Tibial artery (tissue), 4 donors: Measurements from ENCODE around the gene GAD1.

Experiments used
- DNase-seq, 2 donors: peaks; one replicate each; pipeline ENCODE4 v3.0.0-alpha.2; 2019
- H3K27ac ChIP-seq, 2 donors: fragments of 200-600 bp; sonication (generic) in 1 of 2; 1 replicate in 1 of 2; 2 replicates in 1 of 2; pipeline ENCODE4 v1.5.1; 2018 to 2019; ENCODE audit warnings: mild to moderate bottlenecking in 1 of 2
- H3K27me3 ChIP-seq, 2 donors: fragments of 200-600 bp; sonication (generic) in 1 of 2; one replicate each; pipeline versions ENCODE4 v1.5.1 to v1.6.0; 2016 to 2019
- H3K36me3 ChIP-seq, 3 donors: fragments of 200-600 bp; sonication (generic) in 2 of 3; one replicate each; pipeline ENCODE4 v1.5.1; 2016 to 2019; ENCODE audit warnings: mild to moderate bottlenecking in 2 of 3
- H3K4me1 ChIP-seq, 4 donors: fragments of 200-600 bp; sonication (generic) in 2 of 4; 1 replicate in 3 of 4; 2 replicates in 1 of 4; pipeline ENCODE4 v1.5.1; 2016 to 2019
- H3K4me3 ChIP-seq, 2 donors: fragments of 200-600 bp; sonication (generic) in 1 of 2; 1 replicate in 1 of 2; 2 replicates in 1 of 2; pipeline ENCODE4 v1.5.1; 2018 to 2019; ENCODE audit warnings: mild to moderate bottlenecking in 2 of 2
- H3K9me3 ChIP-seq, 3 donors: fragments of 200-600 bp; sonication (generic) in 1 of 3; one replicate each; pipeline ENCODE4 v1.5.1; 2016 to 2019
- intact Hi-C: fragments of 100-400 bp; cut with DNase I; formaldehyde crosslinking; loops from one replicate; pipeline ENCODE4 v1.15.0; 2023; ENCODE audit warnings: low total_unique reads
- TF ChIP-seq, protein P1 (sequence below), 2 experiments: fragments of 200-600 bp in 1 of 2; fragments of 450-650 bp in 1 of 2; IDR thresholded peaks; one replicate each; pipeline ENCODE4 v1.5.1; 2017 to 2019; ENCODE audit warnings: antibody characterized with exemption in 2 of 2, mild to moderate bottlenecking in 1 of 2, moderate library complexity in 1 of 2

Gene GAD1

DNA sequence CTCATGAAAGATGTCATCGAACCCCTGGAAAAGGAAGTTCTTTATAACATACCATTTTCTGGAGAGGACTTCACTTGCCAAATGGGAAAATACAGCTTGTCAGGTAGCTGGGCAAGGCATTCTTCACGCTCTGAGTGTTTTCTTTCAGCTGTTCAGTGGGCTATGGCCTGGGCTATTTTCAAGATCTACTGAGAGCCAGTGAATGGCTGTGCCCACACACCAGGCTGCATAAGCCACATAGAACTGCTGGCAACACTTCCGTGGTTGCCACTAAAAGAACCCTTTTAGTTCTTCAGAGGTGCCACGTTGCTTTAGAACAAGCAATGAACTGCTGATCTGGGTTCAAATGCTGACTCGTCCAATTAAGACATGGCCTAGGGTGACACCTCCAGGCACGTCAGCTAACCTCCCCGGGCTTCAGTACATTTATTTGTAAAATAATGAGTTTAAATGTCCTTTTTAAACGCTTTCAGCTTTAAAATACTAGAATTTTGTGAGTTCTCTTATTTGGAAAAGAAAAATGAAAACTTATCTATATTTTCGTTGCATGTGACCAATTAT, 75.8 kb downstream of the GAD1 start:
- no peak overlapping the region for H3K27ac ChIP-seq
- no peaks in the 10 kb centered on the region for H3K27me3 ChIP-seq
- TF ChIP-seq, protein P1, sequence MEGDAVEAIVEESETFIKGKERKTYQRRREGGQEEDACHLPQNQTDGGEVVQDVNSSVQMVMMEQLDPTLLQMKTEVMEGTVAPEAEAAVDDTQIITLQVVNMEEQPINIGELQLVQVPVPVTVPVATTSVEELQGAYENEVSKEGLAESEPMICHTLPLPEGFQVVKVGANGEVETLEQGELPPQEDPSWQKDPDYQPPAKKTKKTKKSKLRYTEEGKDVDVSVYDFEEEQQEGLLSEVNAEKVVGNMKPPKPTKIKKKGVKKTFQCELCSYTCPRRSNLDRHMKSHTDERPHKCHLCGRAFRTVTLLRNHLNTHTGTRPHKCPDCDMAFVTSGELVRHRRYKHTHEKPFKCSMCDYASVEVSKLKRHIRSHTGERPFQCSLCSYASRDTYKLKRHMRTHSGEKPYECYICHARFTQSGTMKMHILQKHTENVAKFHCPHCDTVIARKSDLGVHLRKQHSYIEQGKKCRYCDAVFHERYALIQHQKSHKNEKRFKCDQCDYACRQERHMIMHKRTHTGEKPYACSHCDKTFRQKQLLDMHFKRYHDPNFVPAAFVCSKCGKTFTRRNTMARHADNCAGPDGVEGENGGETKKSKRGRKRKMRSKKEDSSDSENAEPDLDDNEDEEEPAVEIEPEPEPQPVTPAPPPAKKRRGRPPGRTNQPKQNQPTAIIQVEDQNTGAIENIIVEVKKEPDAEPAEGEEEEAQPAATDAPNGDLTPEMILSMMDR (IDR thresholded peaks at IDR 0.05), result no peak
- intact Hi-C loops, result no loop called here
- no peak overlapping the region for H3K4me3 ChIP-seq
- H3K4me1 ChIP-seq, result peaks cover 0 to 9% (median 3%) of the 10 kb centered on the region in 4 donors
- no peak for DNase-seq
- H3K9me3 ChIP-seq, result no peaks in the 10 kb centered on the region
- H3K36me3 ChIP-seq, result no peaks in the 10 kb centered on the region

DNA sequence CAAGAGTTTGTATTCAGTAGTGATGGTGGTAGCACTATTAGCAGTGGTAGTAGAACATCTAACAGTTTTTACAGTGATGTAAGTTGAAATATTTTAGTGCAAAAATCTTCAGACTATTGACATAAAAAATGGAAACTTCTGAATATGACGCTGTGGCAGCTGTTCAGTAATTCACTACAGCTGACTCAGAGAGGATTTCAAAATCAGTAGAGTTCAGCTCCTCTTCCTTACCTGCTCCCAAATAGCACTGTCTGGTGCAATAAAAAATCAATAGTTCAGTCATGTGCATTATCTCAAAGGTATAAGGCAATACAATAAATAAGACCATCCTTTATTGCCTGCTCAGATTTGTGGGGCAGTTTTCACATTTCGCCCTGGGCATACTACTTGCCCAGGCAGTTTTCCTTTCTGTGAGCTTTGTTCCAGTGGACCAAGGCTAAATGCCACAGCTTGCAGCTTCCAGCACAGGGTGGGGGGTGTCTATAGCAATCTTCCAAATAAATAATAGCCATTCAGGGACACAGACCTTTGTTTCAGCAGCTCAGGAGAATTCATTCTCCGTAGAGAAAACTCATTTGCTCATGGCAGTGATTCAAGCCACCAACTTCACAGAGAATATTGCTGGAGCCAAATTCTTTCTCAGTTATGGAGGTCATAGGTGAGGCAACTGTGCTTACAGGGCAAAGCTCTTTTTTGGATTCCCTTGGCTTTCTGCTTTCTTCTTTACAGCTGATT, 78.5 kb downstream of the GAD1 start:
- no peak for DNase-seq
- H3K4me1 ChIP-seq, result peaks cover 0 to 9% (median 3%) of the 10 kb centered on the region in 4 donors
- no peak overlapping the region for H3K4me3 ChIP-seq
- no peaks in the 10 kb centered on the region for H3K9me3 ChIP-seq
- no peaks in the 10 kb centered on the region for H3K27me3 ChIP-seq
- TF ChIP-seq, protein P1 (IDR thresholded peaks at IDR 0.05), result no peak
- H3K27ac ChIP-seq, result no peak overlapping the region
- intact Hi-C loops, result no loop called here
- H3K36me3 ChIP-seq, result no peaks in the 10 kb centered on the region

DNA sequence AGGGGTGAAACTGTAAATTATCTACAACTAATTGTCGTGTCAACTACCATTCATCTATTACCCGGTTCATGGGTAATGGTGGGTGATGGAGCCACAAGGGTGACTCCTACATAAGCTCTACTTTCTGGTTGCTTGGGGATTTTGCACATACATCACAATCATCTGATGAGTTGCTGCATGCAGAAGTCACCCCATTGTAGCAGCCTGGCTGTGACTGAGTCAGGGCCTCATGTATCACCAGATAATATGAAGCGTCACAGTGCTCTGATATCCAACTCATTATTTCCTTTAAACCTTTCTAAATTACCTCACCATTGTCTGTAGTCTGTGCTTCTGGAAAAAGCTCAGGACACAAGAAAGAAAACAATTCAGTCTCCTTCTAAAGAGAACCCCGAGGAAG, 79.9 kb downstream of the GAD1 start:
- DNase-seq, result no peak
- TF ChIP-seq, protein P1 (IDR thresholded peaks at IDR 0.05), result no peak
- H3K9me3 ChIP-seq, result no peaks in the 10 kb centered on the region
- no peaks in the 10 kb centered on the region for H3K36me3 ChIP-seq
- peaks cover 0 to 9% (median 3%) of the 10 kb centered on the region in 4 donors for H3K4me1 ChIP-seq
- no peaks in the 10 kb centered on the region for H3K27me3 ChIP-seq
- no peak overlapping the region for H3K27ac ChIP-seq
- intact Hi-C loops, result no loop called here
- no peak overlapping the region for H3K4me3 ChIP-seq

DNA sequence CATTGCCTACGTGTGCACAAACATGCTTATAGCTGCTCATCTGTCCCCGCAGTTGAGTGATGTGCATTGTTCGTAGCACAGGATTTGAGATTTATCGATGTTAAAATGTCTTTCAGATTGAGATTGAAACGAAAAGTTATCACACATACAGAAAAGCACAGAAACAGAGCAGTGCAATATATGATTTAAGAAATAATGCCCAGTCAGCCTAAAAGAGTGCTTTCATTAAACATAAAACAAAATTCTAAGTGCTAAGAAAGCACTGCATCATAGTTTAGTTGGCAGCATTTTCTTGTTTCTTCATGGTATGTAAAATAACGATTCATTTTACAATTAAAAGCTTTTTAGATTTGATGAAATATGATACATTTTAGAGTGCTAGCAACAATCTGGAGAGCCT, 80.4 kb downstream of the GAD1 start:
- peaks cover 0 to 9% (median 3%) of the 10 kb centered on the region in 4 donors for H3K4me1 ChIP-seq
- no peaks in the 10 kb centered on the region for H3K36me3 ChIP-seq
- no peak overlapping the region for H3K27ac ChIP-seq
- no peak for DNase-seq
- H3K27me3 ChIP-seq, result no peaks in the 10 kb centered on the region
- TF ChIP-seq, protein P1 (IDR thresholded peaks at IDR 0.05), result no peak
- H3K4me3 ChIP-seq, result no peak overlapping the region
- no peaks in the 10 kb centered on the region for H3K9me3 ChIP-seq
- intact Hi-C loops, result no loop called here

DNA sequence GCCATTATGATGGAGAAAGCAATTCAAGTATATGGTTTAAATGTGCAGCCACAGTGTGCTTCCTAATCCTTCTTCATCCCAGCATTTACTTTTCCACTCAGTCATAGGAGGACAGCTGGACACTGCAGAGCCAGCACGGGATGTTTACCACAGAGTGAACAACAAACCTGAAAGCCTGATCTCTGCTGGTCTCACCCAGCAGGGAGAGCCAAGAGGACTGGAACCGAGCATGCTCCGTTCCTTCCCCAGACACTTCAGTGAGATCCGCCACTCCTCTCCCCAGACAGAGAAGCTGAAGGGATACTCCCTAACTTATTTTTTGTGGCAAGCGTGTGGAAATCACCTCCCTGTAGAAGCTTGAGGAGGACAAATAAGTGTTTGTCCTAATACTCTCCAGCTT, 89.2 kb downstream of the GAD1 start:
- Histone ChIP-seq H3K9me3 (peaks cover 0 to 26% (median 17%) of the 10 kb centered on the region in 3 donors), H3K36me3 (no peaks in the 10 kb centered on the region), H3K4me1 (no peaks in the 10 kb centered on the region), H3K27me3 (no peaks in the 10 kb centered on the region), H3K27ac (no peak overlapping the region), H3K4me3 (no peak overlapping the region)
- TF ChIP-seq, protein P1 (IDR thresholded peaks at IDR 0.05), result no peak
- intact Hi-C loops, result no loop called here
- no peak for DNase-seq
